Measurements from ENCODE around the gene DPCD.

DNA sequence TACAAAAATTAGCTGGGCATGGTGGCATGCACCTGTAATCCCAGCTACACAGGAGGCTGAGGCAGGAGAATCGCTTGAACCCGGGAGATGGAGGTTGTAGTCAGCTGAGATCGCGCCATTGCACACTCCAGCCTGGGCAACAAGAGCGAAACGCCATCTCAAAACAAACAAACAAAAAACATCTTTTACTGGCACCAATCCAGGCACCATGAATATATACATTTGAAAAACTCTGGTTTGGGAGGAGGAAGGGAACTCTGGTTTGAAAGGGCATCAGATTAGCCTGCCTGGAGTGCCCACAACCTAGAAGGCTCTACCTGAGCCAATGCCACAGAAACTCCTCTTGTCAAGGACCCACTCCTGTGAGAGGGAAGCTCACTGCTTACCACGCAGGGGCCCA lies 16.0 kb upstream of the DPCD start:
- TF ChIP-seq CTCF (IDR thresholded peaks at IDR 0.05; ENCODE audit: low read depth, low read length) (no peak), MAX (IDR thresholded peaks at IDR 0.05; ENCODE audit: low read depth, low read length) (no peak)

Measured in NB4 (cell line).